ENCODE results near the gene SMARCC1.

GRCh38 chr3:47579875-47580274 is 201.8 kb downstream of the SMARCC1 start:
- no peak for TF ChIP-seq CTCF (IDR thresholded peaks at IDR 0.05; ENCODE audit: low read depth, low read length)
- TF ChIP-seq EZH2phosphoT487 (IDR thresholded peaks at IDR 0.05; ENCODE audit: low read depth): no peak

All from OCI-LY3 (cell line).